GM19023 (cell line): ENCODE results near the gene RHBDD3.

Experiments
- ATAC-seq: cut with Tn5 transposase; IDR thresholded peaks from one replicate; pipeline ENCODE4 v1.9.1; 2021; ENCODE audit warnings: mild to moderate bottlenecking, moderate library complexity; ENCODE audit not compliant: unreplicated experiment

RHBDD3 gene

GRCh38 chr22:29267858-29268510 is at the start of gene RHBDD3, which contains the start of gene EWSR1:
Gene RHBDD3 (minus strand): TSS chr22:29267981. CDS start chr22:29265626, 2,355 bp downstream.
Gene EWSR1 (plus strand): TSS chr22:29268268. CDS start chr22:29268337, 69 bp downstream.
- peak; percentile 81 for ATAC-seq

GRCh38 chr22:29316141-29316828 is 48.5 kb upstream of the RHBDD3 start:
- no peak for ATAC-seq

- no peak for ATAC-seq
Observed at GRCh38 chr22:29315286-29316140, 47.7 kb upstream of the RHBDD3 start, which contains the start of gene RASL10A. Gene RASL10A (minus strand): TSS chr22:29315697. CDS start chr22:29315246, 451 bp downstream.

GRCh38 chr22:29314537-29315285 is 46.9 kb upstream of the RHBDD3 start:
- ATAC-seq: no peak

- ATAC-seq: no peak
Observed at GRCh38 chr22:29313576-29314466, 46.0 kb upstream of the RHBDD3 start.

- ATAC-seq: no peak
Observed at GRCh38 chr22:29313126-29313575, 45.4 kb upstream of the RHBDD3 start.

- ATAC-seq: no peak
Observed at GRCh38 chr22:29312218-29313125, 44.7 kb upstream of the RHBDD3 start.

GRCh38 chr22:29311464-29312217 is 43.9 kb upstream of the RHBDD3 start:
- ATAC-seq: no peak

- ATAC-seq: peak; percentile 56
Observed at GRCh38 chr22:29310863-29311339, 43.1 kb upstream of the RHBDD3 start.

- ATAC-seq: no peak
Observed at GRCh38 chr22:29310065-29310862, 42.5 kb upstream of the RHBDD3 start.

- no peak for ATAC-seq
Observed at GRCh38 chr22:29309332-29310064, 41.7 kb upstream of the RHBDD3 start.

GRCh38 chr22:29308791-29309262 is 41.0 kb upstream of the RHBDD3 start:
- ATAC-seq: no peak

GRCh38 chr22:29308148-29308790 is 40.5 kb upstream of the RHBDD3 start:
- ATAC-seq: no peak

- ATAC-seq: no peak
Observed at GRCh38 chr22:29307596-29308147, 39.9 kb upstream of the RHBDD3 start.
